ENCODE measurements around the gene ODAPH.

ODAPH gene

DNA sequence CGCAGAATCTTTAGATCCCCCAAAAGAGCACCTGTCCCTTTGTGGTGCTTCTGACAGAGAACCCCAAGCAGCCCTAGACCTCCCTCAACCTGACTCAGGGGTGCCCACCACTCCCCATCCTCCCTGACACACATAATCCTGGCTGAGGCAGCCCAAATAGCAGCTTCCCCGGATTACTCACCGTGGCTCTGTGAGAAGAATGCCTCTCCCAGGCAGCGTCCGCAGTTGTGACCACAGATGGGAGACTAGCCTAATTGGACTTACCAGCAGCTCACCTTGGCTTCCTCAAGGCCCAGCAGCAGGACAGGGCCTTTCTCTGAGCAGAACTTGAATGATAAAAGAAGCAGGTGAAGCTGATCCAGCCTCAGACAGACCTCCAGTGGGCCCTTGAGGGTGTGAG is 10.3 kb upstream of the ODAPH start:
- no peak for DNase-seq

DNA sequence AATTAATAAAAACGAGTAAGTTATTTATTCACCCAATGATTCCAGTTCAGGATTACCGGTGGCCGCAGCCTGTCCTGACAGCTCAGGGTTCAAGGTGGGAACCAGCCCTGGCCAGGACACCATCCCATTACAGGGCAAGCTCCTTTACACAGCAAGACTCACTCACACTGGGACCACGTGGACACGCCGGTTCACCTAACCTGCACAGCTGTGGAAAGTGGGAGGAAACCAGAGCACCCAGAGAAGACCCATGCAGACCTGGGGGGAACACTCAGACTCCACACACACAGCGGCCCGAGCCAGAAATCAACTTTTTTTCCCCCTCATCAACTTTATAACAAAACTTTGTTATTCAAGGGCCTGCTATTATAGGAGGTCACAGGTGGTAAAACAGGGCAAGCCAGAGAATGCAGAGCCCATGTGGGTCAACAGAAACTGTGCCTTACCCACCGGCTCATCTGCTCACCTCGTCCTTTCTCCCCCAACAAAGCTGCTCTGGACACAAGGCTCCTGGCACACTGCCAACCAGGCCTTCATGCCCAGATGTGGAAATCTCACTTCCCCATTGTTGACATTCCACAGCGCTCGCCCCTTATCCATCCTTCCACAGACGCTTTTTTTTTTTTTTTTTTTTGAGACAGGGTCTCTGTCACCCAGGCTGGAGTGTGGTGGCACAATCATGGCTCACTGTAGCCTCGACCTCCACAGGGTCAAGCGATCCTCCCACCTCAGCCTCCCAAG is 8.0 kb upstream of the ODAPH start:
- DNase-seq: no peak

DNA sequence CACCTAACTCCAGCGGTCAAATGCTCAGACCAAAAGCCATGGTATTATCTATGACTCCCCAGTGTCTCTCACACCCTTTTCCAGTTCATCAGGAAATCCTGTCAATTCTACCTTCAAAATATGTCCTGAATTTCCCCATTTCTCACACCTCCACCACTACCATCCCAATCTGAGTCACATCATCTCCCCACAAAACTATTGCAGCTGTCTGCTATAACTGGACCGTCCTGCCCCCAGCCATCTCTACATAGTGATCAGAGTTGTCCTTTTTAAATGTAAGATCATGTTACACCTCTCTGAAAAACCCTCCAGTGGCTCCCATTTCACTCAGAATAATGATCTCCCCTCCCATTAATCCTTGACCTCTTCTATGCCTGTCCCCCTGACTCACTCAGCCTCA is 6.8 kb upstream of the ODAPH start:
- no peak for DNase-seq

DNA sequence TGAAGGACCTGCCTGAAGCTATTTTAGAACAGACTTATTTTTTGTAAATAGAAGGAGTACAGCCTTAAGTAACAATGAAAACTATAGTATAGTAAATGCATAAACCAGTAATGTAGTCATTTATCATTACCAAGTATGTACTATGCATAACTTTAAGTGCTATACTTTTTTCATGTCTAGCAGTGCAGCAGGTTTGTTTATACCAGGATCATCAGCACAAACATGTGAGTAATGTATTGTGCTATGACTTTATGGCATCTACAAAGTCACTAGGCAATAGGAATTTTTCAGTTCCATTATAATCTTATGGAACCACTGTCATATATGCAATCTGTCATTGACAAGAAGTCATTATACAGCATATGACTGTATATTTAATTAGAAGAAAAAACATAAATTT is 3.4 kb upstream of the ODAPH start:
- no peak for DNase-seq

DNA sequence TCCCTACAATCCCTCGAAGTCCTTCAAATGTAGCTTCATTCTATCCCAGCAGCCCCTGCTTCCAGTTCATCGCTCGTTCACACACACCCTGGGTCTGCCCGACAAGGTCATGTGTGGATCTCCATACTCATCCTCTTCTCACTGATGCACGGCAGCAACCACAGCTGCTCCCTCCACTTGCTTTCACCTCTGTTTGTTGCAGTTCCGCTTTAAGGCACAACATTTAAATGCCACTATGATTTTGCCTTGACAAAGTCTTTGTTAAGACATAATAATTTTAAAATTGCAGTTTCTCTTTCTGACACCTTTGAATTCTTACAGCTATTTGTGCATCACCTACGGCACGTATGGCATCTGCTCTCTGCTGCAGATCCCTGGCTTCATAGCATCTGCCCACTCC is 1.8 kb downstream of the ODAPH start:
- no peak for DNase-seq

DNA sequence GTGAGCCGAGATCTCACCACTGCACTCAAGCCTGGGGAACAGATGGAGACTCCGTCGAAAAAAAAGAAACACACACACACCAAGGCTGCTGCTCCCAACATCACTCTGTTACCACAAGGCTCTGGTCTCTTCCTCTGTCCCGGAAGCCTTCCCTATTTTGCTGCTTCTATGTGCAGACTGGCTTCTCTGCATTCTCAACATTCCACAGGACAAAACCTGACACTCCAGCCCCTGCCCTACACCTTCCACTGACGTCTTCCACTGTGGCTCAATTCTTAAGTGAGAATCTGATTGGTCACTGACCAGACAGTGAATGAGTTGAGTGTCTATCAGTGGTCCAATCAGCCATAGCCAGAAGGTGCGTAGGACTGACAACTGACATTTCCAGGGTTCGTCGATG is 5.9 kb downstream of the ODAPH start:
- DNase-seq: no peak

DNA sequence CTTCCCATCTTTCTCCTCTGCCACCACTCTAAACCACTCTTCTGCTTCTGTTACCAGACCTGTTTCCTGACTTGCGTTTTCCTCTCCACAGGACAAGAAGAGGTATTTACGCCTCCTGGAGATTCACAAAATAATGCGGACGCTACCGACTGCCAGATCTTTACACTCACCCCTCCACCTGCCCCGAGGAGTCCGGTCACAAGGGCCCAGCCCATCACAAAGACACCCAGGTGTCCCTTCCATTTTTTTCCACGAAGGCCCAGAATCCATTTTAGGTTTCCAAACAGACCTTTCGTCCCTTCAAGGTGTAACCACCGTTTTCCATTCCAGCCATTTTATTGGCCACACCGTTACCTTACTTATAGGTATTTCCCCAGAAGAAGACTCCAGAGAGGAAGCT is 8.2 kb downstream of the ODAPH start:
- DNase-seq: no peak

DNA sequence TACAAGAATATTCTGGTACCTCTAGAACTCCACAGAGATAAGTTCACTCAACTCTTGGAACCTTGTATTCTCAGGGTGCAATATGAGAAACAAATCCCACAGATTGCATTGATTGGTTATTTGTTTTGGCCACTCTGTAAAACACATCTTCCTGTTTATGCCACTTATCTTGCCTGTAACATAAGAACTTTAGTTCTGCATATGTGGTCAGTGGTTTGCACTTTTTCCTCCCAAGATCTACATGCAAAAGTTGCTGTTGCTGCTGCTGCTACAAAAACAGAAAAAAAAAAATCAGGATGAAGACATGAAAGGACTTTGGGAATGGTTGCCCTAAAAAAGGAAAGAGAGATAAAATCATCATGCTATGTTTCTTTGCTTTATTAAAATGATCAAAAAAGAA is 9.6 kb downstream of the ODAPH start:
- DNase-seq: no peak

DNA sequence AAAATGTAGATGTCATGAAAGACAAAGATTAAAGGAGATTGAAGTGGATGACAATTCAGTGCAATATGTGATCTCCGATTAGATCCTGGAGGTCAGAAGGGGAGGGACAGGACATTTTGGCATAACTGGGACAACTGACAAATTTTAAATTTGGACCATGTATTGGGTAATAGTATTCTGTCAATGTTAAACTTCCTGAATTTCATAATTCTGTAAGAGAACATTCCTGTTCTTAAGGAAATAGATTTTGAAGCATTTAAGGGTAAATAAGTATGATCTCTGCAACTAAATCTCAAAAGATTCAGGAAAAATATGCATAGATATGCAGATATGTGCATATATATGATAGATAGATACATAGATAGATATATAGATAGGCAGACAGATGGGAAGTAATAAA is 11.0 kb downstream of the ODAPH start:
- no peak for DNase-seq

DNA sequence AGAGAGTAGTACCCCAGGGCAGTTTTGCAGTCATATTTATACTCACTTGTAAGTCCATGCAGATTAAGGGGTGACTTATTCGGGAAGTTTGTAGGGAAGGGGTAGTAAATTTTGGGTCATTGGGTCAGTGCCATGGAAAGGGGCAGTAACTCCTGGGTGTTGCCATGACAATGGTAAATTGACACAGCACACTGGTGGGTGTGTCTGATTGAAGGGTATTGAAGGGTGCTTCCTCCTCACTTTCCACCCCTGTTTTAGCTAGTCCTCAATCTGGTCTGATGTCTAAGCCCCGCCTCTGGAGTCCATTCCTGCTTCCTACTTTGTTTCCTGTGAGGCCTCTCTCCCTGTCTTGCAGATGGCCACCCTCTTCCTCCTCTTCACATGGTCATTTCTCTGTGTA is 11.9 kb downstream of the ODAPH start:
- no peak for DNase-seq

DNA sequence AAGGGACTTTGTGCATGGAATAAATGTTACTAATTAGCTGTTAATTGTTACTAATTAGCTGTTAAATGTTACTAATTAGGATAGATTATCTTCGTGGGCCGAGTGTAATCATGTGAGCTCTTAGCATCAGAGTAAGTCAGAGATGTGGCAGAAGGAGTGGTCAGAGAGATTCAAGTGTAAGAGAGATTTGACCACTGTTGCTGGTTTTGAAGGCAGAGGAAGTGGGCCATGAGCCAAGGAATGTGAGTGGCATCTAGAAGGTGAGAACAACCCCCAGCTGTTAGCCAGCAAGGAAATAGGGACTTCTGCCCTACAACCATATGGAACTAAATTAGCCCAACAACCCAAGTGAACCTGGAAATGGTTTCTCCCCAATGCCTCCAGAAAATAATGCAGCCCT is 28.2 kb downstream of the ODAPH start:
- DNase-seq: no peak

DNA sequence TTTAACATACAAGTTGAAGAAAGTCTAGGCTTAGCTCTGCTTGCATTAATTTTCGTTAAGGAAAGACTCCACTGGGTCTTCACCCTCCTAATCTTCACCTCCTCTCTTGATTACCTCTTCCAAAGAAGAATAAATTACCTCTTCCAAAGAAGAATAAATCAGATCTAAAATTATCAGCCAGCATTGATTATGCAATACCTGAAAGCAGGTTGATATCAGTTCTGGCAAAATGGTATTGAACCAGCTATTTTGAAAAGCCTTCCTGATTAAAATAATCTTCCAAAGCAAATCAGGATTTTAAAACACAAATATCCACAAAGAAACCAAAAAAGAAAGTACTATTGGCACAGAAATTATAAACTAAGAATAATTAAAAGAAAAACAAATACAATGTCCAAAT is 37.5 kb downstream of the ODAPH start:
- no peak for DNase-seq

DNA sequence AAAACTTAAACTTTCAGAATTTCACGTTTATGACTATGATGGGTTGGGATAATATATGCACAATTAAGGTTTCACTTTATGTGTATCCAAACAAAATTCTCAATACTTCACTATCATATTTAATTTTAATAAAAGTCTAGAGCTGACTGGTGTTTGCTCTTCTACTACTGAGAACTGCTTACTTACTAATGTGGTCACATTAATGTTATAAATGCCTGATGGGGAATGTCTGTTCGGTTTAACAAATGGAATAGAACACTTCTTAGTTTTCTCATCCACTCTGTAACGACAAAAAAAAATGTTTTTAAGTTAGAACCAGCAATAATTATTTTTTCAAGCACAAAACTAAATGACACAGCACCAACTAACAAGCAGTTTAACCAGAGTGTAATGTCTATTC is 40.2 kb downstream of the ODAPH start:
- no peak for DNase-seq

DNA sequence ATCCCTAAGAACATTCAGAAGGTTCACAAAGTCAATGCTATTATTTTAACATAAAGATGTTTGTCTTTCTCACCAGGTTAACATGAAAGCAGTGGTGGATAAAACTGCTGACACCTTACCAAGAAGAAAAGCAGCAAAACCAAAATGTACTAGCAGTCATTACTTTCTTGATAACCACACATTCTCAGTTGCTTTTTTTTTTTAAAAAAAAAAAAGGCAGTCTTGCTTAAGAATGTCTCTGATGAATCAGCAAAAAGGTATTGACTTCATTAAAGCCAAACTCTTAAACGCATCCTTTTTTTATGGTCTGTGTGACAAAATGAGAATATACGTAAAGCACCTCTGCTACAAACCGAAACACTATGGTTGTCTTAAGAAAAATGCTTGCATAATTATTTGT is 42.5 kb downstream of the ODAPH start:
- no peak for DNase-seq

DNA sequence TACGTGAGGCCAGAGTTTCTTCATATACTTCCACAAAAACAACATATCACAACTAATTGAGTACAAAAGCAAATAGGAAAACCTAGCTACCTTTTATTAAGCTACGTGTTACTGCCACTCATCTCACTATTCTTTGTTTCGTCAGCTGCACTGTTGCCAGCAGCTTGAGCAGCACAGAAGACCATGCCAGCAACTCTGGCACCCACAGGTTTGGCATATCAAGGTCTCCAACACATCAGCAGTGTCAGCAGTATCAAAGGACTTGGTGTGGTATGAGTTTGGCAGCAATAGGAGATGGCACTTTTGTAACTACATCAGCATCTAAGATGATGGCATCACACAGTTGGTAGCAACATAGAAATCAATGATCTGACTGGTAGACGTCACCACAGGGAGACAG is 43.8 kb downstream of the ODAPH start:
- DNase-seq: no peak

DNA sequence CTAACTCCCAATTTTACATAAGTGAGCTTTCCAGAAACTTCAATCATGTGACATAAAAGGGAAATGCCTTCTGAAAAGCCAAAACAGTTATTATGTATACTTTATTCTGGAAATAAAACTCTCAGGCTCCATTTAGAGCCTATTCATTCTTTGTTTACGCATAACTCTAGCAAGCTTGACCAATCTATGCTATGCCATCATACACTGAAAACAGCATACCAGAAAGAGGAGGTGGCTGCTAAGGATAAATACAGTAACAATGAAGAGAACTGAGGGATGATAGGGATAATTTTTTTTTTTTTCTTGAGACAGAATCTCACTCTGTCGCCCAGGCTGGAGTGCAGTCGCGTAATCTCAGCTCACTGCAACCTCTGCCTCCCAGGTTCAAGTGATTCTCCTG is 50.1 kb downstream of the ODAPH start:
- no peak for DNase-seq

DNA sequence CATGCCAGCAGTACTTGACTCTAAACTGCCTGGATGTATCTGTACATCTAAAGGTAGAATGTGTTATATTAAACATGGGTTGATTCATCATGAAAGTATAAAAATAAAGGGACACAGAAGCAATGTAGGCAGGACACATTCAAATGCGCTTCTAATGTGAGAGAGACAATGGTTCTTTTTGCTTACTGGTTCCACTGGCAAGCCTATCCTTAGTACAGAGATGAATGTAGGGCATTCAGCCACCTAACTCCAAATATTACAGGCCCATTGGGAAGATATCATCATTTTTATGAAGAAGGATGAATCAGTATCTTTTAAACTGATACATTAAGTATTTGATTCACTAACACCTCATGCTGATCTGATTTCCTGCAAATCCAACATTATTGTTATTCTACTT is 56.4 kb downstream of the ODAPH start:
- DNase-seq: no peak
